WTC11 (cell line): Measurements from ENCODE around the gene OTOGL. TPM values are rescaled to one million over a fixed set of nuclear protein-coding genes. Genes with fewer than 3 reads are reported as not detected.

Source experiments
- ATAC-seq: fragments of 200-7000 bp; cut with Tn5 transposase; 2 replicates; pipeline ENCODE4 v1.10.0; 2021; ENCODE audit warnings: mild to moderate bottlenecking, moderate library complexity
- CTCF ChIA-PET: fragments of 300-600 bp; sonication (Branson Sonifier 250); formaldehyde crosslinking; loops from one replicate; lab custom pipeline; 2021; ENCODE audit warnings: antibody characterized with exemption; lab: Charles Lee
- POLR2A ChIA-PET: fragments of 350-600 bp; sonication (Branson Sonifier 250); formaldehyde crosslinking; loops from one replicate; lab custom pipeline; 2021; ENCODE audit warnings: antibody characterized with exemption; lab: Charles Lee
- DNase-seq: peaks from one replicate; pipeline ENCODE4 v3.0.0; 2021; ENCODE audit warnings: low spot score
- H3K27ac Mint-ChIP-seq: 2 replicates; pipeline ENCODE4 v1.8.0; 2021; ENCODE audit warnings: mixed read lengths
- H3K27me3 Mint-ChIP-seq: 2 replicates; pipeline ENCODE4 v1.8.0; 2021; ENCODE audit warnings: low read depth, mild to moderate bottlenecking, moderate library complexity, mixed read lengths
- H3K36me3 Mint-ChIP-seq: 2 replicates; pipeline ENCODE4 v1.8.0; 2021; ENCODE audit warnings: mixed read lengths
- H3K4me1 Mint-ChIP-seq: 2 replicates; pipeline ENCODE4 v1.8.0; 2022; ENCODE audit warnings: mixed read lengths
- H3K4me3 Mint-ChIP-seq: 2 replicates; pipeline ENCODE4 v1.8.0; 2021; ENCODE audit warnings: mild to moderate bottlenecking, moderate library complexity, mixed read lengths
- H3K9me3 Mint-ChIP-seq: 2 replicates; pipeline ENCODE4 v1.8.0; 2021; ENCODE audit warnings: mixed read lengths
- CREB1 ChIP-seq: sonication (generic); formaldehyde crosslinking; IDR thresholded peaks from 2 replicates; pipeline ENCODE4 v1.8.0; 2023; ENCODE audit warnings: mild to moderate bottlenecking, missing genetic modification reagents
- ETV6 ChIP-seq: sonication (generic); formaldehyde crosslinking; IDR thresholded peaks from 2 replicates; pipeline ENCODE4 v1.8.1; 2022; ENCODE audit warnings: mild to moderate bottlenecking, missing genetic modification reagents
- GRHL2 ChIP-seq: fragments of 250-450 bp; sonication (Bioruptor Pico); IDR thresholded peaks from 2 replicates; pipeline ENCODE4 v1.8.0; 2022; ENCODE audit warnings: mild to moderate bottlenecking, moderate library complexity; ENCODE audit not compliant: insufficient replicate concordance, severe bottlenecking
- NFYB ChIP-seq: sonication (generic); formaldehyde crosslinking; conservative IDR thresholded peaks from 2 replicates; pipeline ENCODE4 v1.8.0; 2022; ENCODE audit warnings: low read depth, missing genetic modification reagents
- ZNF138 ChIP-seq: sonication (generic); formaldehyde crosslinking; conservative IDR thresholded peaks from 2 replicates; pipeline ENCODE4 v1.8.1; 2022; ENCODE audit warnings: mild to moderate bottlenecking, moderate library complexity, missing genetic modification reagents
- ZNF232 ChIP-seq: sonication (generic); formaldehyde crosslinking; IDR thresholded peaks from 2 replicates; pipeline ENCODE4 v1.8.0; 2022; ENCODE audit warnings: mild to moderate bottlenecking, missing genetic modification reagents
- ZNF317 ChIP-seq: sonication (generic); formaldehyde crosslinking; IDR thresholded peaks from 2 replicates; pipeline ENCODE4 v1.8.1; 2023; ENCODE audit warnings: low read depth, mild to moderate bottlenecking, moderate library complexity, missing genetic modification reagents, borderline replicate concordance
- total RNA-seq: library from RNA; stranded (reverse); gene quantifications from 3 replicates; pipeline ENCODE4 v1.2.3, GENCODE V29; 2021
- TF ChIP-seq, protein P1 (sequence below): sonication (generic); formaldehyde crosslinking; IDR thresholded peaks from 2 replicates; pipeline ENCODE4 v1.8.1; 2022; ENCODE audit warnings: missing genetic modification reagents, borderline replicate concordance
- TF ChIP-seq, protein P2 (sequence below): sonication (generic); formaldehyde crosslinking; IDR thresholded peaks from 2 replicates; pipeline ENCODE4 v1.8.0; 2022; ENCODE audit warnings: missing genetic modification reagents
- TF ChIP-seq, protein P3 (sequence below): sonication (generic); formaldehyde crosslinking; IDR thresholded peaks from 2 replicates; pipeline ENCODE4 v1.8.1; 2023; ENCODE audit warnings: mild to moderate bottlenecking, missing genetic modification reagents, moderate library complexity
- TF ChIP-seq, protein P4 (sequence below): fragments of 250-450 bp; sonication (Bioruptor Pico); IDR thresholded peaks from 2 replicates; pipeline ENCODE4 v1.9.0; 2021; ENCODE audit warnings: moderate library complexity, mild to moderate bottlenecking, inconsistent platforms, borderline replicate concordance
- TF ChIP-seq, protein P5 (sequence below): sonication (generic); formaldehyde crosslinking; conservative IDR thresholded peaks from 2 replicates; pipeline ENCODE4 v1.8.1; 2022; ENCODE audit warnings: mild to moderate bottlenecking, missing genetic modification reagents
- TF ChIP-seq, protein P6 (sequence below): sonication (generic); formaldehyde crosslinking; IDR thresholded peaks from 2 replicates; pipeline ENCODE4 v1.8.0; 2022; ENCODE audit warnings: mild to moderate bottlenecking, missing genetic modification reagents
- TF ChIP-seq, protein P7 (sequence below): fragments of 250-450 bp; sonication (Bioruptor Pico); IDR thresholded peaks from 2 replicates; pipeline ENCODE4 v2.1.2; 2022; ENCODE audit warnings: mild to moderate bottlenecking, moderate library complexity
- TF ChIP-seq, protein P8 (sequence below): sonication (generic); formaldehyde crosslinking; IDR thresholded peaks from 2 replicates; pipeline ENCODE4 v1.8.1; 2023; ENCODE audit warnings: mild to moderate bottlenecking, moderate library complexity, missing genetic modification reagents
- TF ChIP-seq, protein P9 (sequence below): sonication (generic); formaldehyde crosslinking; IDR thresholded peaks from 2 replicates; pipeline ENCODE4 v1.8.1; 2023; ENCODE audit warnings: mild to moderate bottlenecking, missing genetic modification reagents
- TF ChIP-seq, protein P10 (sequence below): sonication (generic); formaldehyde crosslinking; IDR thresholded peaks from 2 replicates; pipeline ENCODE4 v1.8.1; 2022; ENCODE audit warnings: low read depth, mild to moderate bottlenecking, moderate library complexity, missing genetic modification reagents, borderline replicate concordance

The OTOGL gene
- total RNA-seq, 1 experiment from 2014 or later: 0.55 TPM

DNA sequence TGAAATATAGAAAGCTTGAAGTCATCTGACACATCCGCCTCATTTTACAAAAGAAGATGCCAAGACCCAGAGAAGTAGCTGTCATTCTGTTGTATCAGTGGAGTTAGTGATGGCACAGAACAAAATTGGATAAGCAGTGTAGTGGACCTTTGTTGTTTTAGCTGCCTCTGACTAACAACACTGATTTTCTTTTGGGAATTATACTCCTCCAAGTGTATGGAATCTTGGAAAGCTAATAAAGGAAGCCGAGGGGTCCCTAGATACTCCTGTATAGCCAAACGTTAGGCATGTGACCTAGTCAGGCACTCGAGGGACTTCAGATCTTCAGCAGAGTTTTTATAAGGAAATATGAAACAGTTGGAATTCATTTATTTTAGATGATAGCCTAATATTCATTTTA, 94.5 kb downstream of the OTOGL start:
- no peak for ATAC-seq
- CTCF ChIA-PET: interaction anchor here (0.6 to 1.3 kb wide), 2 partner anchors 76 to 651 kb away, joined by 4 to 16 read pairs; no protein-coding TSS in a partner anchor
- H3K27ac Mint-ChIP-seq: no peak overlapping the region

More for the DNA sequence above, 94.5 kb downstream of the OTOGL start:
- H3K4me1 Mint-ChIP-seq: peaks cover 11% of the 10 kb centered on the region
- H3K9me3 Mint-ChIP-seq: no peaks in the 10 kb centered on the region
- no peak overlapping the region for H3K4me3 Mint-ChIP-seq
- H3K27me3 Mint-ChIP-seq: no peaks in the 10 kb centered on the region
- POLR2A ChIA-PET: no interaction called here
- TF ChIP-seq ZNF232 (CRISPR knock-in tag) (no peak), NFYB (CRISPR knock-in tag) (no peak), ETV6 (CRISPR knock-in tag) (no peak), CREB1 (no peak), GRHL2 (CRISPR knock-in tag) (no peak), ZNF138 (no peak), ZNF317 (CRISPR knock-in tag) (no peak)
- TF ChIP-seq, protein P1, sequence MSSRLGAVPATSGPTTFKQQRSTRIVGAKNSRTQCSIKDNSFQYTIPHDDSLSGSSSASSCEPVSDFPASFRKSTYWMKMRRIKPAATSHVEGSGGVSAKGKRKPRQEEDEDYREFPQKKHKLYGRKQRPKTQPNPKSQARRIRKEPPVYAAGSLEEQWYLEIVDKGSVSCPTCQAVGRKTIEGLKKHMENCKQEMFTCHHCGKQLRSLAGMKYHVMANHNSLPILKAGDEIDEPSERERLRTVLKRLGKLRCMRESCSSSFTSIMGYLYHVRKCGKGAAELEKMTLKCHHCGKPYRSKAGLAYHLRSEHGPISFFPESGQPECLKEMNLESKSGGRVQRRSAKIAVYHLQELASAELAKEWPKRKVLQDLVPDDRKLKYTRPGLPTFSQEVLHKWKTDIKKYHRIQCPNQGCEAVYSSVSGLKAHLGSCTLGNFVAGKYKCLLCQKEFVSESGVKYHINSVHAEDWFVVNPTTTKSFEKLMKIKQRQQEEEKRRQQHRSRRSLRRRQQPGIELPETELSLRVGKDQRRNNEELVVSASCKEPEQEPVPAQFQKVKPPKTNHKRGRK (CRISPR knock-in tag): no peak
- TF ChIP-seq, protein P2, sequence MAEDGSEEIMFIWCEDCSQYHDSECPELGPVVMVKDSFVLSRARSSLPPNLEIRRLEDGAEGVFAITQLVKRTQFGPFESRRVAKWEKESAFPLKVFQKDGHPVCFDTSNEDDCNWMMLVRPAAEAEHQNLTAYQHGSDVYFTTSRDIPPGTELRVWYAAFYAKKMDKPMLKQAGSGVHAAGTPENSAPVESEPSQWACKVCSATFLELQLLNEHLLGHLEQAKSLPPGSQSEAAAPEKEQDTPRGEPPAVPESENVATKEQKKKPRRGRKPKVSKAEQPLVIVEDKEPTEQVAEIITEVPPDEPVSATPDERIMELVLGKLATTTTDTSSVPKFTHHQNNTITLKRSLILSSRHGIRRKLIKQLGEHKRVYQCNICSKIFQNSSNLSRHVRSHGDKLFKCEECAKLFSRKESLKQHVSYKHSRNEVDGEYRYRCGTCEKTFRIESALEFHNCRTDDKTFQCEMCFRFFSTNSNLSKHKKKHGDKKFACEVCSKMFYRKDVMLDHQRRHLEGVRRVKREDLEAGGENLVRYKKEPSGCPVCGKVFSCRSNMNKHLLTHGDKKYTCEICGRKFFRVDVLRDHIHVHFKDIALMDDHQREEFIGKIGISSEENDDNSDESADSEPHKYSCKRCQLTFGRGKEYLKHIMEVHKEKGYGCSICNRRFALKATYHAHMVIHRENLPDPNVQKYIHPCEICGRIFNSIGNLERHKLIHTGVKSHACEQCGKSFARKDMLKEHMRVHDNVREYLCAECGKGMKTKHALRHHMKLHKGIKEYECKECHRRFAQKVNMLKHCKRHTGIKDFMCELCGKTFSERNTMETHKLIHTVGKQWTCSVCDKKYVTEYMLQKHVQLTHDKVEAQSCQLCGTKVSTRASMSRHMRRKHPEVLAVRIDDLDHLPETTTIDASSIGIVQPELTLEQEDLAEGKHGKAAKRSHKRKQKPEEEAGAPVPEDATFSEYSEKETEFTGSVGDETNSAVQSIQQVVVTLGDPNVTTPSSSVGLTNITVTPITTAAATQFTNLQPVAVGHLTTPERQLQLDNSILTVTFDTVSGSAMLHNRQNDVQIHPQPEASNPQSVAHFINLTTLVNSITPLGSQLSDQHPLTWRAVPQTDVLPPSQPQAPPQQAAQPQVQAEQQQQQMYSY (CRISPR knock-in tag): no peak
- TF ChIP-seq, protein P3, sequence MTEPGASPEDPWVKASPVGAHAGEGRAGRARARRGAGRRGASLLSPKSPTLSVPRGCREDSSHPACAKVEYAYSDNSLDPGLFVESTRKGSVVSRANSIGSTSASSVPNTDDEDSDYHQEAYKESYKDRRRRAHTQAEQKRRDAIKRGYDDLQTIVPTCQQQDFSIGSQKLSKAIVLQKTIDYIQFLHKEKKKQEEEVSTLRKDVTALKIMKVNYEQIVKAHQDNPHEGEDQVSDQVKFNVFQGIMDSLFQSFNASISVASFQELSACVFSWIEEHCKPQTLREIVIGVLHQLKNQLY (CRISPR knock-in tag): no peak
- TF ChIP-seq, protein P4, sequence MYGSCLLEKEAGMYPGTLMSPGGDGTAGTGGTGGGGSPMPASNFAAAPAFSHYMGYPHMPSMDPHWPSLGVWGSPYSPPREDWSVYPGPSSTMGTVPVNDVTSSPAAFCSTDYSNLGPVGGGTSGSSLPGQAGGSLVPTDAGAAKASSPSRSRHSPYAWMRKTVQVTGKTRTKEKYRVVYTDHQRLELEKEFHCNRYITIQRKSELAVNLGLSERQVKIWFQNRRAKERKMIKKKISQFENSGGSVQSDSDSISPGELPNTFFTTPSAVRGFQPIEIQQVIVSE (CRISPR knock-in tag): no peak
- TF ChIP-seq, protein P5, sequence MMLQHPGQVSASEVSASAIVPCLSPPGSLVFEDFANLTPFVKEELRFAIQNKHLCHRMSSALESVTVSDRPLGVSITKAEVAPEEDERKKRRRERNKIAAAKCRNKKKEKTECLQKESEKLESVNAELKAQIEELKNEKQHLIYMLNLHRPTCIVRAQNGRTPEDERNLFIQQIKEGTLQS: no peak
- TF ChIP-seq, protein P6, sequence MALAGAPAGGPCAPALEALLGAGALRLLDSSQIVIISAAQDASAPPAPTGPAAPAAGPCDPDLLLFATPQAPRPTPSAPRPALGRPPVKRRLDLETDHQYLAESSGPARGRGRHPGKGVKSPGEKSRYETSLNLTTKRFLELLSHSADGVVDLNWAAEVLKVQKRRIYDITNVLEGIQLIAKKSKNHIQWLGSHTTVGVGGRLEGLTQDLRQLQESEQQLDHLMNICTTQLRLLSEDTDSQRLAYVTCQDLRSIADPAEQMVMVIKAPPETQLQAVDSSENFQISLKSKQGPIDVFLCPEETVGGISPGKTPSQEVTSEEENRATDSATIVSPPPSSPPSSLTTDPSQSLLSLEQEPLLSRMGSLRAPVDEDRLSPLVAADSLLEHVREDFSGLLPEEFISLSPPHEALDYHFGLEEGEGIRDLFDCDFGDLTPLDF (CRISPR knock-in tag): no peak
- TF ChIP-seq, protein P7, sequence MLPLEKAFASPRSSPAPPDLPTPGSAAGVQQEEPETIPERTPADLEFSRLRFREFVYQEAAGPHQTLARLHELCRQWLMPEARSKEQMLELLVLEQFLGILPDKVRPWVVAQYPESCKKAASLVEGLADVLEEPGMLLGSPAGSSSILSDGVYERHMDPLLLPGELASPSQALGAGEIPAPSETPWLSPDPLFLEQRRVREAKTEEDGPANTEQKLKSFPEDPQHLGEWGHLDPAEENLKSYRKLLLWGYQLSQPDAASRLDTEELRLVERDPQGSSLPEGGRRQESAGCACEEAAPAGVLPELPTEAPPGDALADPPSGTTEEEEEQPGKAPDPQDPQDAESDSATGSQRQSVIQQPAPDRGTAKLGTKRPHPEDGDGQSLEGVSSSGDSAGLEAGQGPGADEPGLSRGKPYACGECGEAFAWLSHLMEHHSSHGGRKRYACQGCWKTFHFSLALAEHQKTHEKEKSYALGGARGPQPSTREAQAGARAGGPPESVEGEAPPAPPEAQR (CRISPR knock-in tag): no peak
- TF ChIP-seq, protein P8, sequence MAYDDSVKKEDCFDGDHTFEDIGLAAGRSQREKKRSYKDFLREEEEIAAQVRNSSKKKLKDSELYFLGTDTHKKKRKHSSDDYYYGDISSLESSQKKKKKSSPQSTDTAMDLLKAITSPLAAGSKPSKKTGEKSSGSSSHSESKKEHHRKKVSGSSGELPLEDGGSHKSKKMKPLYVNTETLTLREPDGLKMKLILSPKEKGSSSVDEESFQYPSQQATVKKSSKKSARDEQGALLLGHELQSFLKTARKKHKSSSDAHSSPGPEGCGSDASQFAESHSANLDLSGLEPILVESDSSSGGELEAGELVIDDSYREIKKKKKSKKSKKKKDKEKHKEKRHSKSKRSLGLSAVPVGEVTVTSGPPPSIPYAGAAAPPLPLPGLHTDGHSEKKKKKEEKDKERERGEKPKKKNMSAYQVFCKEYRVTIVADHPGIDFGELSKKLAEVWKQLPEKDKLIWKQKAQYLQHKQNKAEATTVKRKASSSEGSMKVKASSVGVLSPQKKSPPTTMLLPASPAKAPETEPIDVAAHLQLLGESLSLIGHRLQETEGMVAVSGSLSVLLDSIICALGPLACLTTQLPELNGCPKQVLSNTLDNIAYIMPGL (CRISPR knock-in tag): no peak
- TF ChIP-seq, protein P9, sequence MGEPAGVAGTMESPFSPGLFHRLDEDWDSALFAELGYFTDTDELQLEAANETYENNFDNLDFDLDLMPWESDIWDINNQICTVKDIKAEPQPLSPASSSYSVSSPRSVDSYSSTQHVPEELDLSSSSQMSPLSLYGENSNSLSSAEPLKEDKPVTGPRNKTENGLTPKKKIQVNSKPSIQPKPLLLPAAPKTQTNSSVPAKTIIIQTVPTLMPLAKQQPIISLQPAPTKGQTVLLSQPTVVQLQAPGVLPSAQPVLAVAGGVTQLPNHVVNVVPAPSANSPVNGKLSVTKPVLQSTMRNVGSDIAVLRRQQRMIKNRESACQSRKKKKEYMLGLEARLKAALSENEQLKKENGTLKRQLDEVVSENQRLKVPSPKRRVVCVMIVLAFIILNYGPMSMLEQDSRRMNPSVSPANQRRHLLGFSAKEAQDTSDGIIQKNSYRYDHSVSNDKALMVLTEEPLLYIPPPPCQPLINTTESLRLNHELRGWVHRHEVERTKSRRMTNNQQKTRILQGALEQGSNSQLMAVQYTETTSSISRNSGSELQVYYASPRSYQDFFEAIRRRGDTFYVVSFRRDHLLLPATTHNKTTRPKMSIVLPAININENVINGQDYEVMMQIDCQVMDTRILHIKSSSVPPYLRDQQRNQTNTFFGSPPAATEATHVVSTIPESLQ (CRISPR knock-in tag): no peak
- TF ChIP-seq, protein P10, sequence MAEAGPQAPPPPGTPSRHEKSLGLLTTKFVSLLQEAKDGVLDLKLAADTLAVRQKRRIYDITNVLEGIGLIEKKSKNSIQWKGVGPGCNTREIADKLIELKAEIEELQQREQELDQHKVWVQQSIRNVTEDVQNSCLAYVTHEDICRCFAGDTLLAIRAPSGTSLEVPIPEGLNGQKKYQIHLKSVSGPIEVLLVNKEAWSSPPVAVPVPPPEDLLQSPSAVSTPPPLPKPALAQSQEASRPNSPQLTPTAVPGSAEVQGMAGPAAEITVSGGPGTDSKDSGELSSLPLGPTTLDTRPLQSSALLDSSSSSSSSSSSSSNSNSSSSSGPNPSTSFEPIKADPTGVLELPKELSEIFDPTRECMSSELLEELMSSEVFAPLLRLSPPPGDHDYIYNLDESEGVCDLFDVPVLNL (CRISPR knock-in tag): no peak
- H3K36me3 Mint-ChIP-seq: no peaks in the 10 kb centered on the region
- DNase-seq: no peak
